ENCODE data around the gene TTL.
"Not testable (repeated sequence)": the region's sequence is repeated elsewhere in the genome, so short reads cannot be mapped to it uniquely, and the experiment has no call there.

The TTL gene

DNA sequence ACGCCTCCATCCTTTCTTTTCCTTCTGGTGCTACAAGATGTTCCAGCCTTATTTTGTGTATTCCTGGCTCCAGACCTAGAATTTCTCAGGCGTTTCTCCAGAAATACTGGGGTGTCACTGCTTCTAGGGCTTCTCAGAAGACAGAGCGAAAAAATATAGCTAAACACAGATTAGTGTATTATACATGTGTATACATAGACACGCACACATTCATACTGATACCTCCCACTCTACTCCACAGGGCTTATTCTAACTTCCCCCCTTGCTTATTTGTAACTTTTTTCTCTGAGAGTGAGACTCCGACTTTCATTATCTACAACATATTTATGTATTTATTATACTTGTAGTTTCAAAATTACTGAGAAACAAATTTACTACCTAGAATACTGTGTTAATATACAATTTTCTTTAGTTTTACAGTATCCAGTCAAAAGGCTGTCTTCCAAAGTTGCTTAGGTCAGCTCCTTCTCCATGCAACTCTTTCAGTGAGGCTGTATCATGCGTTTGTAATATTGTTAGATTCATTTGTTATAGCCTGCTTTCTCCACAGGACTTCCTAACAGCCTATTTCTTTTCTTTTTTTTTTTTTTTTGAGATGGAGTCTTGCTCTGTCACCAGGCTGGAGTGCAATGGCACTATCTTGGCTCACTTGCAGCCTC, 43.2 kb upstream of the TTL start:
- not testable (repeated sequence) for H3K27ac ChIP-seq (ENCODE audit: low read depth, low read length); H2AFZ ChIP-seq (ENCODE audit: low read length, unreplicated experiment); H3K27me3 ChIP-seq (ENCODE audit: insufficient read depth, low read length); H3K4me3 ChIP-seq (ENCODE audit: low read depth, low read length); H3K36me3 ChIP-seq (ENCODE audit: insufficient read depth, low read length); H3K79me2 ChIP-seq (ENCODE audit: control insufficient read depth, insufficient read depth, low read length, unreplicated experiment); H3K4me1 ChIP-seq (ENCODE audit: control insufficient read depth, insufficient read depth, low read length, unreplicated experiment)

DNA sequence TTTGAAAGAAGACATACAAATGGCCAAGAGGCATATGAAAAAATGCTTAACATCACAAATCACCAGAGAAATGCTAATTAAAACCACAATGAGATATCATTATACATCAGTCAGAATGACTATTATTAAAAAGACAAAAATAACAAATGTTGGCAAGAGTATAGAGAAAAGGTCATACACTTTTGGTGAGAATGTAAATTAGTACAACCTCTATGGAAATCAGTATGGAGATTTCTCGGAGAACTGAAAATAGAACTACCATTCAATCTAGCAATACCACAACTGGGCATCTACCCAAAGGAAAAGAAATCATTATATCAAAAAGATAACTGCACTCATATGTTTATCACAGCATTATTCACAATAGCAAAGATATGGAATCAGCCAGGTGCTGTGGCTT, 37.7 kb upstream of the TTL start:
- H3K27me3 ChIP-seq (ENCODE audit: insufficient read depth, low read length); H3K36me3 ChIP-seq (ENCODE audit: insufficient read depth, low read length); H3K27ac ChIP-seq (ENCODE audit: low read depth, low read length); H3K79me2 ChIP-seq (ENCODE audit: control insufficient read depth, insufficient read depth, low read length, unreplicated experiment); H2AFZ ChIP-seq (ENCODE audit: low read length, unreplicated experiment); H3K4me3 ChIP-seq (ENCODE audit: low read depth, low read length); H3K4me1 ChIP-seq (ENCODE audit: control insufficient read depth, insufficient read depth, low read length, unreplicated experiment): not testable (repeated sequence)

DNA sequence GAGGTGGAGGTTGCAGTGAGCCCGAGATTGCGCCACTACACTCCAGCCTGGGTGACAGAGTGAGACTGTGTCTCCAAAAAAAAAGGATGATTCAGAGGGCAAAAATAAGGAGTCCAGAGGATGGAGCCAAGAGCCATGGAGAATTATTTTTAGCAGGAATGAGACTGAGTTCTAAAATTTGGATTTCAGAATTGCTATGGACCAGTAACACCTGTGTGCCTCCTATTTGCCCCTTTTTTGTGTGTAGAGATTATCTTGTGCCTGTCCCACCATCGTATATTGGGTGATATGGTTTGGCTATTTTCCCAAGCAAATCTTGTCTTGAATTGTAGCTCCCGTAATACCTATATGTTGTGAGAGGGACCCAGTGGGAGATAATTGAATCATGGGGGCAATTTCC, 32.1 kb upstream of the TTL start:
- no peaks in the 10 kb centered on the region for H3K79me2 ChIP-seq (ENCODE audit: control insufficient read depth, insufficient read depth, low read length, unreplicated experiment)
- no peak overlapping the region for H2AFZ ChIP-seq (ENCODE audit: low read length, unreplicated experiment)
- no peak overlapping the region for H3K4me3 ChIP-seq (ENCODE audit: low read depth, low read length)
- no peaks in the 10 kb centered on the region for H3K36me3 ChIP-seq (ENCODE audit: insufficient read depth, low read length)
- no peak overlapping the region for H3K27ac ChIP-seq (ENCODE audit: low read depth, low read length)
- no peaks in the 10 kb centered on the region for H3K4me1 ChIP-seq (ENCODE audit: control insufficient read depth, insufficient read depth, low read length, unreplicated experiment)
- no peaks in the 10 kb centered on the region for H3K27me3 ChIP-seq (ENCODE audit: insufficient read depth, low read length)

DNA sequence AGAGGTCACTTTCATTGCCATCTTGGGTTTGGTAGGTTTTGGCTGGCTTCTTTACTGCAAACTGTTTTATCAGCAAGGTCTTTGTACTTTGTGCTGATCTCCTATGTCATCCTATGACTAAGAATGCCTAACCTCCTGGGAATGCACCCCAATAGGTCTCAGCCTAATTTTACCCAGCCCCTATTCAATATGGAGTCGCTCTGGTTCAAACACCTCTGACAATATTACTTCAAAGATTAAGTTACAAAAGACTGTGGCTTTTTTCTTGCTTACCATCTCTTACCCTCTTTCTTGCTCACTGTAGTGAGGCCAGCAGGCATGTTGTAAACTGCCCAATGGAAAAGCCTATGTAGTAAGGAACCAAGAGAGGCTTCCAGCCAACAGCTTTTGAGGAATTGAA, 30.6 kb upstream of the TTL start:
- Histone ChIP-seq H3K4me1 (ENCODE audit: control insufficient read depth, insufficient read depth, low read length, unreplicated experiment) (no peaks in the 10 kb centered on the region), H3K4me3 (ENCODE audit: low read depth, low read length) (no peak overlapping the region), H3K27ac (ENCODE audit: low read depth, low read length) (no peak overlapping the region), H2AFZ (ENCODE audit: low read length, unreplicated experiment) (no peak overlapping the region), H3K36me3 (ENCODE audit: insufficient read depth, low read length) (no peaks in the 10 kb centered on the region), H3K79me2 (ENCODE audit: control insufficient read depth, insufficient read depth, low read length, unreplicated experiment) (no peaks in the 10 kb centered on the region), H3K27me3 (ENCODE audit: insufficient read depth, low read length) (no peaks in the 10 kb centered on the region)

DNA sequence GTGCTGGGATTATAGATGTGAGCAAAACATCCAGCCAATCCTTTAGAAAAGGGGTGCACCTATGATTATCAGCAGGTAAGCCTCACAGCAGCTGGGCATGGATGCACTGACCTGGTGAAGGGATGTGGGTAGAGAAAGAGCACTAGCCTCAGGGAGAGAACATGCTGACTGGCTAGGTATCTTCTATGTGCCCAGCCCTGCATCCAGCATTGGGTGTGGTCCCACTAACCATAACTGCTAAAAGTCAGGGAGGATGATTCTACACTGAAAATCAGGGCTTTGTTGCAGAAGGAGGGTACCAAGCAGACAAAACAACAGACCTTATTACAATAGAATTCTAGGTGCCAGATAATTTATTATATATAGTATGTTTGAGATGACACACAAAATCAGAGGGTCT, 27.4 kb upstream of the TTL start:
- Histone ChIP-seq H3K4me1 (ENCODE audit: control insufficient read depth, insufficient read depth, low read length, unreplicated experiment) (no peaks in the 10 kb centered on the region), H3K27me3 (ENCODE audit: insufficient read depth, low read length) (no peaks in the 10 kb centered on the region; the same call in 1 of the 2 replicates), H3K4me3 (ENCODE audit: low read depth, low read length) (no peak overlapping the region), H3K36me3 (ENCODE audit: insufficient read depth, low read length) (no peaks in the 10 kb centered on the region), H3K79me2 (ENCODE audit: control insufficient read depth, insufficient read depth, low read length, unreplicated experiment) (no peaks in the 10 kb centered on the region), H2AFZ (ENCODE audit: low read length, unreplicated experiment) (no peak overlapping the region), H3K27ac (ENCODE audit: low read depth, low read length) (no peak overlapping the region)

DNA sequence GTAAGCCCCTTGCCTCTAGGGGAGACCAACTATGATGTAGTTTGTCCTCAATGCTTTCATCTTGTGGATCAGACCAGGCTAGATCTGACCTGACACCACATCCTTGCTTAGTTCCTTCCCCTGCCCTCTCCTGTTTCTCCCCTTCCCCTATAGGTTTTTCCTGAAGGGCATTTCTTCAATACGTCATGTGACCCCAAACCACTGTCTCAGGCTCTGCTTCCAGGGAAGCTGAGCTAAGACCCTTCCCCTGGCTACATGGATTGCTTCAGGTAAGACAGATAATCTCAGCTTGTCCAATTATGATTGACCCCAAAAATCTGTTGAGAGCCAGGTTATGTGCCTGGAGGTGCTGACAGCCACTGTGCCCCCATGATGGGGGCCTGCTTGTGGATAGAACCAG, 22.6 kb upstream of the TTL start:
- Histone ChIP-seq H3K4me1 (ENCODE audit: control insufficient read depth, insufficient read depth, low read length, unreplicated experiment) (no peaks in the 10 kb centered on the region), H2AFZ (ENCODE audit: low read length, unreplicated experiment) (no peak overlapping the region), H3K36me3 (ENCODE audit: insufficient read depth, low read length) (no peaks in the 10 kb centered on the region), H3K79me2 (ENCODE audit: control insufficient read depth, insufficient read depth, low read length, unreplicated experiment) (no peaks in the 10 kb centered on the region), H3K27me3 (ENCODE audit: insufficient read depth, low read length) (no peaks in the 10 kb centered on the region; the same call in 1 of the 2 replicates), H3K27ac (ENCODE audit: low read depth, low read length) (no peak overlapping the region), H3K4me3 (ENCODE audit: low read depth, low read length) (no peak overlapping the region)

DNA sequence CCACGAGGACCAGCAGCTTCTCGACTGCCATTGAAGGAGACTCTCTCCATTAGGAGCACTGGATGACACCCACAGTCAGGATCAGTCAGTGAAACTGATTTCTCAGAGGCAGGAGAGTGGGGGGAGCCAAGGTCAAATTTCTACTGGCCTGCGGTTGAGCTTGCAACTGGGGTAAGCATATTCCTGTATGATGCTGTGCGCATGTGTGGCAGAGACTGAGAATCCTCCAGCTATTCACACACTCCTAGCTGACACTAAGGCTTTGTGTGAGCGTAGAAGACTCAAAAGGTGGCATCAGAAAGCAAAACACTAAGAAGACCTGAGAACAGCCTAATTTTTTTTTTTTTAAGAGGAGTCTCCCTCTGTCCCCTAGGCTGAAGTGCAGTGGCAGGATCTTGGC, 19.8 kb upstream of the TTL start:
- Histone ChIP-seq H3K4me3 (ENCODE audit: low read depth, low read length) (no peak overlapping the region), H3K36me3 (ENCODE audit: insufficient read depth, low read length) (no peaks in the 10 kb centered on the region), H2AFZ (ENCODE audit: low read length, unreplicated experiment) (no peak overlapping the region), H3K79me2 (ENCODE audit: control insufficient read depth, insufficient read depth, low read length, unreplicated experiment) (no peaks in the 10 kb centered on the region), H3K27me3 (ENCODE audit: insufficient read depth, low read length) (no peaks in the 10 kb centered on the region; the same call in 1 of the 2 replicates), H3K4me1 (ENCODE audit: control insufficient read depth, insufficient read depth, low read length, unreplicated experiment) (no peaks in the 10 kb centered on the region), H3K27ac (ENCODE audit: low read depth, low read length) (no peak overlapping the region)

DNA sequence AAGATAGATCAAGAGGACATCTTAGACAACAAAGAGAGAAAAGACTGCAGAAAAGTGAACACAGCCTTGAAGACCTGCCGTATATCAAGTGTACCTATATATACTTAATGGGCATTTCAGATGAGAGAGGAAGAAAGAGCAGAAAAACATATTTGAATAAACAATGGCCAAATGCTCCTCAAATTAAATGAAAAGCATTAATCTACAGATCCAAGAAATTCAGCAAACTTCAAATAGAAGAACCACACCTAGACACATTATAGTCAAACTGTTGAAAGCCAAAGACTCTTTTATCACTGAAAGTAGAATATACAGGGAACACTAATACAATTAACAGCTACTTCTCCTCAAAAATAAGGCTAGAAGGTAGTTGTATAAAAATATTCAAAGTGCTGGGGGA, 18.7 kb upstream of the TTL start:
- Histone ChIP-seq H3K36me3 (ENCODE audit: insufficient read depth, low read length) (no peaks in the 10 kb centered on the region), H2AFZ (ENCODE audit: low read length, unreplicated experiment) (no peak overlapping the region), H3K4me3 (ENCODE audit: low read depth, low read length) (no peak overlapping the region), H3K4me1 (ENCODE audit: control insufficient read depth, insufficient read depth, low read length, unreplicated experiment) (no peaks in the 10 kb centered on the region), H3K27me3 (ENCODE audit: insufficient read depth, low read length) (no peaks in the 10 kb centered on the region; the same call in 1 of the 2 replicates), H3K79me2 (ENCODE audit: control insufficient read depth, insufficient read depth, low read length, unreplicated experiment) (no peaks in the 10 kb centered on the region), H3K27ac (ENCODE audit: low read depth, low read length) (no peak overlapping the region)

DNA sequence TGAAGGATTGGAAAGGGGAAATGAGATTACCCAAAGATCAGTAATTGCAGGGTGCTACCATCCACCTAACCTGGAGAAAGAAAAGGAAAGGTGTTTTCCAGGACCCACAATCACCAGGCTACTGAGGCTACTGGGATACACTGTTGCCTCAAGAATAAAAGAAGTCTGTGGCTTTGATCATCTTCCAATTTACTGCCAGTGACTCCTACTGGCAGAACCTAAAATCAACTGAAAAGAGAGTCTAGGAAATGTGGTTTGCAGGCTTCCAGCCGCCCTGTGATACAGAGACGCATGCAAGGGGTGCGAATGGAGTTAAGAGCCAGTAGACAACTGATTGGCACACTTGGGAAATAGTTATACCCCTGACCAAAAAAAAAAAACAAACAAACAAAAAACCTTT, 16.6 kb upstream of the TTL start:
- H3K27ac ChIP-seq (ENCODE audit: low read depth, low read length), result no peak overlapping the region
- H2AFZ ChIP-seq (ENCODE audit: low read length, unreplicated experiment), result no peak overlapping the region
- no peaks in the 10 kb centered on the region for H3K4me1 ChIP-seq (ENCODE audit: control insufficient read depth, insufficient read depth, low read length, unreplicated experiment)
- no peaks in the 10 kb centered on the region for H3K27me3 ChIP-seq (ENCODE audit: insufficient read depth, low read length)
- no peak overlapping the region for H3K4me3 ChIP-seq (ENCODE audit: low read depth, low read length)
- no peaks in the 10 kb centered on the region for H3K79me2 ChIP-seq (ENCODE audit: control insufficient read depth, insufficient read depth, low read length, unreplicated experiment)
- no peaks in the 10 kb centered on the region for H3K36me3 ChIP-seq (ENCODE audit: insufficient read depth, low read length)

DNA sequence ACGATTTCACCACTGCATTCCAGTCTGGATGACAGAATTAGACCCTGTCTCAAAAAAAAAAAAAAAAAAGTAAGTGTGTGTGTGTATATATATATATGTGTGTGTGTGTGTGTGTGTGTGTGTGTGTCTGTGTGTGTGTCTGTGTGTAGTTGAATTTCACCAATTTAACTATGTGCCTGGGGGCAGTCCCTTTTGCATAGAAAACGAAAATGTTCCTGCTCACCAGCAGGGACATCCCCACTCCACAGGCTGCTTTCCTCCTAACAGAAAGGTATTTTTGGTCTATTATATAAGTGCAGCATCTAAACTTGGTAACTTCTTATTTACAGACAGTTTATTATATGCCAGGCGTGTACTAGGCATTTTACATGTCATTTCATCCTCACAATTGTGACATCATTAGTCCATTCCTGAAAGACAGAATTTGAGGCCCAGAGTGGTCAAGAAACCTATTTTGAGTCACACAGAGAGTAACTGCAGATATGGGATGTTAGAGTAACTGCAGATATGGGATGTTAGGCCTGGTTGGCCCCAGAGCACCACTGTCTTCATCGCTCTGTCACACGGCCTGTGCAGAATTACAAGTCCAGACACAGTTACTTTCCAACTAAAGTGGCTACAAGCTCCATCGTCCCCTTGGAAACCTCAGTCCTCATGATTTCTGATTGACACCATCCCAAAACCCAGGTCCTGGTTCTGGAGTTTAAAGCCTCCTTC, 9.3 kb upstream of the TTL start:
- Histone ChIP-seq H3K4me3 (ENCODE audit: low read depth, low read length) (no peak overlapping the region), H3K27me3 (ENCODE audit: insufficient read depth, low read length) (no peaks in the 10 kb centered on the region), H2AFZ (ENCODE audit: low read length, unreplicated experiment) (no peak overlapping the region), H3K79me2 (ENCODE audit: control insufficient read depth, insufficient read depth, low read length, unreplicated experiment) (no peaks in the 10 kb centered on the region), H3K36me3 (ENCODE audit: insufficient read depth, low read length) (no peaks in the 10 kb centered on the region), H3K4me1 (ENCODE audit: control insufficient read depth, insufficient read depth, low read length, unreplicated experiment) (no peaks in the 10 kb centered on the region), H3K27ac (ENCODE audit: low read depth, low read length) (no peak overlapping the region)

DNA sequence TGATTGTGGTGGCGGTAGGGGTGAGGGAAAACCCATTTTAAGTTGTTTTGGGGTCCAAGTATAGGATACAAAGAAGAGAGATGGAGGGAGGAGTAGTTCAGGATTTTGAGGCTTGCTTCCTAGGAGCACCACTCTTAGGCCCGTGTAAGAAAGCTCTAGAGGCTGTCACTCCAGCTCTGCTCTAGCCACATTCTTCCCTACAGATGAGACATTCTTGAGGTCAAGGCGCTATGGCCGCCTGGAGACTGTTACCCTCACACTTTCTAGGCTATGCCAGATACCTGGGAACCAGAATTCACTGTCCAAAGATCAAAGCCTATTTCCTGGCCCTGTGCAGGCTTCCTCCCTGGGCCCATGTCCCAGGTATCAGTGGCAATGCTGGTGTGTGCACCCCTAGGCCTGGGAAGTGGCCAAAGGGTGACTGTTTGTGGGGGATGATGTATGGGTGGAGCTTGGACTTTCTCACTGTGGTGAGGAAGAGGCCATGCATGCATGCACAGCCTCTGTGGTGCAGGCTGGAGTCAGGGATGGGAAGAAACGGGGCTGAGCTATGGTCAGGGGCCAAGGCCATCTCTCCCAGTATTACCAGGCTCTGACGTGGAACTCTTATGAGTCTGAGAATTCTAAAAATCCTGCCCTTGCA, 7.0 kb upstream of the TTL start:
- Histone ChIP-seq H2AFZ (ENCODE audit: low read length, unreplicated experiment) (no peak overlapping the region), H3K27me3 (ENCODE audit: insufficient read depth, low read length) (no peaks in the 10 kb centered on the region), H3K4me3 (ENCODE audit: low read depth, low read length) (no peak overlapping the region), H3K79me2 (ENCODE audit: control insufficient read depth, insufficient read depth, low read length, unreplicated experiment) (no peaks in the 10 kb centered on the region), H3K36me3 (ENCODE audit: insufficient read depth, low read length) (no peaks in the 10 kb centered on the region), H3K27ac (ENCODE audit: low read depth, low read length) (no peak overlapping the region), H3K4me1 (ENCODE audit: control insufficient read depth, insufficient read depth, low read length, unreplicated experiment) (no peaks in the 10 kb centered on the region)

Data from ACC112 (cell line).